ENCODE results near the gene JPH4.

DNA sequence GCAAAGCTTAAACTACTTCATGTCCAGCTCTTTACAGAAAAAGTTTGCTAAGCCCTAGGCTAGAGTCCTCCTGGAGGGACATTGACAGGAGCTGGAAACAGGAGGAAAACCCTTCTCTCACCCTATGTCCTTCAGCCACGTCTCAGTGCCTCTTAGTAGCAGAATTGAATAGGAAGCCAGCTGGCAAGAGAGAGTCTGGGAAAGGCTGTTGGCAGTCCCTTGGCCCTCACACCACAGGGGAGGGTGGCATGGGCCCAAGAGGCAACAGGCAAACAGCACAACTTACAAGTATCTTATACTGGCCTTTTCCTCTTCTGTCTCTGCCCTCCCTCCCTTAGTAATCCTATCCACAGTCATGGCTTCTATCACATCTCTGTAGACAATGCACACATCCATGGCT, 29.9 kb upstream of the JPH4 start:
- TF ChIP-seq, protein P1, sequence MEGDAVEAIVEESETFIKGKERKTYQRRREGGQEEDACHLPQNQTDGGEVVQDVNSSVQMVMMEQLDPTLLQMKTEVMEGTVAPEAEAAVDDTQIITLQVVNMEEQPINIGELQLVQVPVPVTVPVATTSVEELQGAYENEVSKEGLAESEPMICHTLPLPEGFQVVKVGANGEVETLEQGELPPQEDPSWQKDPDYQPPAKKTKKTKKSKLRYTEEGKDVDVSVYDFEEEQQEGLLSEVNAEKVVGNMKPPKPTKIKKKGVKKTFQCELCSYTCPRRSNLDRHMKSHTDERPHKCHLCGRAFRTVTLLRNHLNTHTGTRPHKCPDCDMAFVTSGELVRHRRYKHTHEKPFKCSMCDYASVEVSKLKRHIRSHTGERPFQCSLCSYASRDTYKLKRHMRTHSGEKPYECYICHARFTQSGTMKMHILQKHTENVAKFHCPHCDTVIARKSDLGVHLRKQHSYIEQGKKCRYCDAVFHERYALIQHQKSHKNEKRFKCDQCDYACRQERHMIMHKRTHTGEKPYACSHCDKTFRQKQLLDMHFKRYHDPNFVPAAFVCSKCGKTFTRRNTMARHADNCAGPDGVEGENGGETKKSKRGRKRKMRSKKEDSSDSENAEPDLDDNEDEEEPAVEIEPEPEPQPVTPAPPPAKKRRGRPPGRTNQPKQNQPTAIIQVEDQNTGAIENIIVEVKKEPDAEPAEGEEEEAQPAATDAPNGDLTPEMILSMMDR (IDR thresholded peaks at IDR 0.05): no peak
- no peak for TF ChIP-seq POLR2A (IDR thresholded peaks at IDR 0.05)

Measured in stomach (tissue), 4 donors.